K562 (cell line): Measurements from ENCODE around the gene MYBPH.

Experiments used
- ATF3 ChIP-seq, 2 experiments: fragments of 450-650 bp in 1 of 2; sonication (generic) in 1 of 2; formaldehyde crosslinking in 1 of 2; IDR thresholded peaks in 1 of 2; conservative IDR thresholded peaks in 1 of 2; 2 replicates each; pipeline versions ENCODE4 v1.6.1 to v1.8.1; 2016 to 2023; ENCODE audit warnings: mild to moderate bottlenecking in 2 of 2, moderate library complexity in 2 of 2, inconsistent platforms in 1 of 2, missing genetic modification reagents in 1 of 2
- CTCF ChIP-seq, 3 experiments: IDR thresholded peaks in 2 of 3; conservative IDR thresholded peaks in 1 of 3; 2 replicates each; pipeline ENCODE4 v1.5.1; 2011 to 2012; ENCODE audit warnings: low read length in 3 of 3, mild to moderate bottlenecking in 3 of 3, control low read depth in 2 of 3, improper control_type of control experiment in 1 of 3, inconsistent platforms in 1 of 3, low read depth in 1 of 3, mixed read lengths in 1 of 3, moderate library complexity in 1 of 3; ENCODE audit not compliant: insufficient read depth in 2 of 3
- ELF1 ChIP-seq: fragments of 200-800 bp; sonication (Bioruptor generic); IDR thresholded peaks from 2 replicates; pipeline ENCODE4 v1.6.1; 2016; ENCODE audit warnings: missing genetic modification characterization, missing compliant biosample characterization
- ESRRA ChIP-seq: fragments of 450-650 bp; IDR thresholded peaks from 2 replicates; pipeline ENCODE4 v1.6.1; 2014; ENCODE audit warnings: low read depth, mild to moderate bottlenecking, moderate library complexity, borderline replicate concordance
- FOXA1 ChIP-seq: fragments of 450-650 bp; IDR thresholded peaks from 2 replicates; pipeline ENCODE4 v1.6.1; 2016; ENCODE audit warnings: mild to moderate bottlenecking, borderline replicate concordance
- GTF3C2 ChIP-seq: IDR thresholded peaks from 3 replicates; pipeline ENCODE4 v1.6.1; 2011; ENCODE audit warnings: borderline replicate concordance, mild to moderate bottlenecking, moderate library complexity; ENCODE audit not compliant: insufficient read length; ENCODE audit errors: extremely low read depth
- HDGF ChIP-seq: fragments of 450-650 bp; IDR thresholded peaks from 2 replicates; pipeline ENCODE4 v1.6.1; 2016
- SP1 ChIP-seq: sonication (generic); formaldehyde crosslinking; IDR thresholded peaks from 2 replicates; pipeline ENCODE4 v1.8.1; 2022; ENCODE audit warnings: mild to moderate bottlenecking, missing genetic modification reagents
- TBP ChIP-seq: optimal IDR thresholded peaks from 2 replicates; pipeline ENCODE3; 2011; ENCODE audit warnings: low read depth, low read length, improper control_type of control experiment
- ZNF512 ChIP-seq: IDR thresholded peaks from 2 replicates; pipeline ENCODE4 v1.6.1; 2016; ENCODE audit warnings: missing genetic modification characterization, missing compliant biosample characterization
- ZZZ3 ChIP-seq: fragments of 450-650 bp; IDR thresholded peaks from 2 replicates; pipeline ENCODE4 v1.6.1; 2016; ENCODE audit warnings: antibody characterized with exemption, mild to moderate bottlenecking, moderate library complexity

- TF ChIP-seq HDGF (no peak), CTCF (IDR thresholded peaks at IDR 0.05 in 2 of 3, conservative IDR thresholded peaks at IDR 0.05 in 1 of 3; ENCODE audit: insufficient read depth in 2 of 3, low read depth in 1 of 3, low read length in 3 of 3) (no peak), ZNF512 (tag) (no peak), FOXA1 (no peak), SP1 (CRISPR knock-in tag) (no peak), ESRRA (no peak), GTF3C2 (no peak), TBP (no peak), ELF1 (tag) (no peak), ATF3 (IDR thresholded peaks at IDR 0.05) (no peak), ATF3 (CRISPR knock-in tag; conservative IDR thresholded peaks at IDR 0.05) (no peak), ZZZ3 (no peak)
These were observed 1.4 kb upstream of the MYBPH start for GRCh38 chr1:203177036-203177405.
